NB4 (cell line): Measurements from ENCODE around the gene RAC2.

Source experiments
- CTCF ChIP-seq: IDR thresholded peaks from one replicate; pipeline ENCODE4 v1.5.1; 2012; ENCODE audit warnings: low read depth, low read length
- POLR2A ChIP-seq: IDR thresholded peaks from 2 replicates; pipeline ENCODE4 v1.6.1; 2011; ENCODE audit warnings: mild to moderate bottlenecking; ENCODE audit not compliant: insufficient read length; ENCODE audit errors: extremely low read depth

- TF ChIP-seq CTCF (no peak), POLR2A (no peak)
Observed at GRCh38 chr22:37240240-37240940, 3.7 kb downstream of the RAC2 start.
